ENCODE results near the gene YBX2.
A peak's percentile ranks its signal among the peaks of the same experiment; 100 is the strongest.
"Not testable (repeated sequence)": the region's sequence is repeated elsewhere in the genome, so short reads cannot be mapped to it uniquely, and the experiment has no call there.

The YBX2 gene

DNA sequence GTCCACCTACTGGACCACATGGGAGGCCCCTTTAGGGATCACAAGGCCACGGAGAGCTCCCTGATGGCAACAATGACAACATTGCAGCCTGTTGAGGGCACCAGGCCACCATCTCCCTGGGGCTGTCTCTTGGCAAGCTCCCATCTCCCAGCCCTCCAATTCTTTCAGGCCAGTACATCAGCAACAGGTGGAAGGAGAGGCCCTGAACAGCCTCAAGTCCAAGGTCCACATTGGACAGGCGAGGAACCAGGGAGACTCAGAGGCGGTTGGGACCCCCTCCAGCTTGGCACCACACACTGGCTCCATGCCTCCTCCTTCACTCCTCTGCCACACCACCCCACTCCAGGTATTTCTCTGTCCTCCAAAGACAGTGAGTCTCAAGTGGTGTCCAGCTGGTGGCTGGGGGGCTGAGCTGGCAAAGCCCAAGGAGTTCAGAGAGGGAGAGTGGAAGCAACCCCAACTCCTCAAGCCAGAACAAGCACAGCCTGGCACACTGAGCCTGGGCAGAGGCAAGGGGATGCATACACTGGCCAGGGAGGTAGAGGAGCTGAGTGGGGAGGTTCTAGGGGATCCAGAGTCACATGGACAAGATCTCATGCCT lies 40.6 kb upstream of the YBX2 start:
- Histone ChIP-seq H3K27me3 (no peaks in the 10 kb centered on the region), H3K9me3 (no peaks in the 10 kb centered on the region), H3K4me3 (ENCODE audit: low read depth, low read length) (no peak overlapping the region), H3K36me3 (no peaks in the 10 kb centered on the region), H3K4me1 (no peaks in the 10 kb centered on the region)
- DNase-seq, result no peak
- no peak for TF ChIP-seq CTCF (IDR thresholded peaks at IDR 0.05; ENCODE audit: low read depth, low read length)

- H3K4me3 ChIP-seq (ENCODE audit: low read depth, low read length); H3K36me3 ChIP-seq; H3K9me3 ChIP-seq; DNase-seq; H3K4me1 ChIP-seq; H3K27me3 ChIP-seq: not testable (repeated sequence)
Observed at GRCh38 chr17:7332600-7333069, 38.2 kb upstream of the YBX2 start.

DNA sequence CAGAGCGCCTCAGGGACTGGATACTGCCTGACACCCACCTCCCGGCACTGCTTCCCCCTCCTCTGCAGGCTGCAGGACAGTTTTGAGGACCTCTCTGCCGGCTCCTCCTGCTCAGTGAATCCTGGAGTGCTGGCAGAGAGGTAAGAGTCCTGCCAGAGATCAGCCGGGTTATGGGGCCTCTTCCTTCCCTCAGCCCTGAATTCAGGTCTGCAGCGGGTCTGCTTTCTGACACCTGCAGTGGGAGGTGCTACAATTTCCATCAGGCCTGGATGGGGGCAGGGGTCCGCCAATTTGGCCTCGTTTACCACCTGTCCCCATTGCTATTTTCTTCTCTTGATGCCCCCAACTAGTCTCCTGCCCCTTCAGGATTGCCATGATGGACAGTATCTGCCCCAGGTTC lies 37.7 kb upstream of the YBX2 start:
- no peak for TF ChIP-seq CTCF (IDR thresholded peaks at IDR 0.05; ENCODE audit: low read depth, low read length)

GRCh38 chr17:7330638-7331015 lies 36.2 kb upstream of the YBX2 start:
- Histone ChIP-seq H3K36me3 (no peaks in the 10 kb centered on the region), H3K4me3 (ENCODE audit: low read depth, low read length) (peak overlapping the region; percentile 80), H3K9me3 (no peaks in the 10 kb centered on the region), H3K4me1 (no peaks in the 10 kb centered on the region), H3K27me3 (no peaks in the 10 kb centered on the region)
- no peak for DNase-seq
- no peak for TF ChIP-seq CTCF (IDR thresholded peaks at IDR 0.05; ENCODE audit: low read depth, low read length)

More for the DNA sequence above, 37.7 kb upstream of the YBX2 start:
- Histone ChIP-seq H3K36me3 (no peaks in the 10 kb centered on the region), H3K27me3 (no peaks in the 10 kb centered on the region), H3K9me3 (no peaks in the 10 kb centered on the region), H3K4me1 (no peaks in the 10 kb centered on the region), H3K4me3 (ENCODE audit: low read depth, low read length) (no peak overlapping the region)
- no peak for DNase-seq

- peak; percentile 84 for DNase-seq
- H3K4me3 ChIP-seq (ENCODE audit: low read depth, low read length), result peak overlapping the region; percentile 80
- TF ChIP-seq CTCF (IDR thresholded peaks at IDR 0.05; ENCODE audit: low read depth, low read length), result no peak
- H3K9me3 ChIP-seq, result no peaks in the 10 kb centered on the region
- H3K4me1 ChIP-seq, result no peaks in the 10 kb centered on the region
- H3K27me3 ChIP-seq, result no peaks in the 10 kb centered on the region
- no peaks in the 10 kb centered on the region for H3K36me3 ChIP-seq
Observed at GRCh38 chr17:7329997-7330637, 35.7 kb upstream of the YBX2 start.

GRCh38 chr17:7329374-7329996 lies 35.0 kb upstream of the YBX2 start:
- H3K27me3 ChIP-seq, result no peaks in the 10 kb centered on the region
- peak; percentile 93 for DNase-seq
- H3K4me3 ChIP-seq (ENCODE audit: low read depth, low read length), result peak overlapping the region; percentile 80
- no peak for TF ChIP-seq CTCF (IDR thresholded peaks at IDR 0.05; ENCODE audit: low read depth, low read length)
- H3K9me3 ChIP-seq, result no peaks in the 10 kb centered on the region
- no peaks in the 10 kb centered on the region for H3K4me1 ChIP-seq
- no peaks in the 10 kb centered on the region; the same call in 1 of the 2 replicates for H3K36me3 ChIP-seq

All from BE2C (cell line).